ENCODE data around the gene CACNA1C. TPM values are rescaled to one million over a fixed set of nuclear protein-coding genes. Genes with fewer than 3 reads are reported as not detected.
A peak's percentile ranks its signal among the peaks of the same experiment; 100 is the strongest.

The CACNA1C gene
- total and polyA plus RNA-seq, 2 of the 4 experiments (the other 2 are of a cell fraction) = 1.6 to 2.6 TPM

DNA sequence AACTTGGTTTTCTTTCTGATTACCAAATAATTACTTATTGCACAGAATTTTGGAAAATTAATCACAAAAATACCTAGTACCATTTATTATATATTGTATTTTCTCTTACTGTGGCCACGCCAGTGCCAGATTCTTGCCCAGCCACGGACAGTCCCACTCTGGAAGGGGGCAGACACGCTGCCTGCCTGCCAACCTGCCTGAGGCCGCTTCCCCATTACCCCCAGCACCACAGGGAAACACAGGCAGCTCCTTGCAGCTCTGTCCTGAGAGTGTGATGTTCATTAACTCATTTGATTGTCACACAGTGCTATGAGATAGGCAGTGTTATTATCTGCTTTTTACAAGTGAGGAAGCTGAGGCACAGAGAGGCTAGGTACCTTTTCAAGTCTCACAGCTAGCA, 46.8 kb downstream of the CACNA1C start:
- Histone ChIP-seq H3K27ac (ENCODE audit: insufficient read depth, low read length) (no peak overlapping the region), H2AK5ac (ENCODE audit: low read depth, low read length) (no peak overlapping the region), H3K79me1 (ENCODE audit: low read depth in 1 of 2, low read length in 2 of 2) (peaks cover 4 to 13% of the 10 kb centered on the region in 2 experiments; a peak in 2 of 4 replicates), H3K9me1 (ENCODE audit: insufficient read depth, low read length) (no peaks in the 10 kb centered on the region), H3K27me3 (ENCODE audit: control insufficient read depth, insufficient read depth, low read length) (no peaks in the 10 kb centered on the region), H3K9me3 (ENCODE audit: control insufficient read depth, insufficient read depth, low read length) (0 out of 2 replicates have a peak, but pooled peaks cover 2% of the 10 kb centered on the region), H2AFZ (replicated peaks; ENCODE audit: low read length, poor library complexity) (peak overlapping the region; percentile 56), H3K9ac (ENCODE audit: low read depth, low read length) (no peak overlapping the region), H2BK5ac (ENCODE audit: low read depth, low read length, poor library complexity, severe bottlenecking) (no peak overlapping the region), H2AK9ac (replicated peaks; ENCODE audit: low read depth, low read length, poor library complexity) (no peak overlapping the region), H3K18ac (ENCODE audit: low read depth, low read length) (no peak overlapping the region), H2BK15ac (ENCODE audit: low read depth, low read length) (no peak overlapping the region), H3K23ac (ENCODE audit: low read depth, low read length) (no peak overlapping the region), H3K4me1 (ENCODE audit: control insufficient read depth, insufficient read depth, low read length) (peaks cover 3% of the 10 kb centered on the region), H3K4me3 (ENCODE audit: insufficient read depth, low read depth, low read length) (no peak overlapping the region), H2BK20ac (ENCODE audit: low read depth, low read length) (no peak overlapping the region), H3K14ac (replicated peaks; ENCODE audit: low read depth, low read length) (0 out of 2 replicates have a peak overlapping the region, but pooled peaks have one; percentile 56), H4K20me1 (ENCODE audit: insufficient read depth, low read length) (peaks cover 5% of the 10 kb centered on the region; the same call in 1 of the 2 replicates), H3K36me3 (ENCODE audit: control insufficient read depth, insufficient read depth, low read length) (no peaks in the 10 kb centered on the region), H4K91ac (ENCODE audit: insufficient read depth, low read depth, low read length) (no peak overlapping the region), H3K56ac (ENCODE audit: extremely low read depth, insufficient read depth, low read length) (no peak overlapping the region), H3K4ac (ENCODE audit: low read depth, low read length) (no peak overlapping the region), H4K8ac (ENCODE audit: low read depth in 2 of 2, low read length in 2 of 2) (no peak overlapping the region), H3K4me2 (ENCODE audit: low read depth, low read length) (no peak overlapping the region), H4K5ac (ENCODE audit: low read depth, low read length) (no peak overlapping the region), H2BK120ac (ENCODE audit: low read depth, low read length) (no peak overlapping the region)
- no peak for TF ChIP-seq RFX5 (IDR thresholded peaks at IDR 0.05; ENCODE audit: low read depth, low read length)
- TF ChIP-seq, protein P1, sequence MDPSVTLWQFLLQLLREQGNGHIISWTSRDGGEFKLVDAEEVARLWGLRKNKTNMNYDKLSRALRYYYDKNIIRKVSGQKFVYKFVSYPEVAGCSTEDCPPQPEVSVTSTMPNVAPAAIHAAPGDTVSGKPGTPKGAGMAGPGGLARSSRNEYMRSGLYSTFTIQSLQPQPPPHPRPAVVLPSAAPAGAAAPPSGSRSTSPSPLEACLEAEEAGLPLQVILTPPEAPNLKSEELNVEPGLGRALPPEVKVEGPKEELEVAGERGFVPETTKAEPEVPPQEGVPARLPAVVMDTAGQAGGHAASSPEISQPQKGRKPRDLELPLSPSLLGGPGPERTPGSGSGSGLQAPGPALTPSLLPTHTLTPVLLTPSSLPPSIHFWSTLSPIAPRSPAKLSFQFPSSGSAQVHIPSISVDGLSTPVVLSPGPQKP (IDR thresholded peaks at IDR 0.05; ENCODE audit: borderline replicate concordance, low read depth, low read length) = no peak
- TF ChIP-seq POLR2A (IDR thresholded peaks at IDR 0.05; ENCODE audit: low read depth, low read length) = no peak
- no peak for TF ChIP-seq FOS (IDR thresholded peaks at IDR 0.05; ENCODE audit: low read depth, low read length)
- TF ChIP-seq SMC3 (IDR thresholded peaks at IDR 0.05; ENCODE audit: low read depth, low read length) = no peak
- TF ChIP-seq USF2 (IDR thresholded peaks at IDR 0.05; ENCODE audit: low read depth, low read length) = no peak
- no peak for TF ChIP-seq RCOR1 (IDR thresholded peaks at IDR 0.05; ENCODE audit: insufficient replicate concordance, low read length)
- no peak for TF ChIP-seq CTCF (conservative IDR thresholded peaks at IDR 0.05; ENCODE audit: low read depth, low read length)
- no peak for TF ChIP-seq BHLHE40 (IDR thresholded peaks at IDR 0.05; ENCODE audit: low read depth, low read length)
- TF ChIP-seq MAFK (IDR thresholded peaks at IDR 0.05; ENCODE audit: low read depth, low read length) = no peak
- ChIA-PET POLR2A (ENCODE audit: unreplicated experiment) (no interaction called here), CTCF (no interaction called here)
- in situ Hi-C loops (cut with MboI; ENCODE audit: low sequenced_read_pairs) (no loop called here), intact Hi-C loops (cut with micrococcal nuclease) (no loop called here), dilution Hi-C loops (cut with HindIII; ENCODE audit: low sequenced_read_pairs, unreplicated experiment) (no loop called here)
- DNase-seq (no peak), ATAC-seq (ENCODE audit: low read depth) (no peak)
- WGBS, 2 experiments (ENCODE audit: extremely low coverage in 2 of 2, insufficient read length in 1 of 2) = no CpG with 5 or more reads among the region's 4 CpGs
- BruUV-seq (replicated peaks) = no TSS peak

Data from IMR-90 (cell line).